Activated CD8-positive, alpha-beta T cell treated with anti-CD3 and anti-CD28 coated beads for 36 hours (primary cell): ENCODE data around the gene EDEM1. TPM values are rescaled to one million over a fixed set of nuclear protein-coding genes. Genes with fewer than 3 reads are reported as not detected.

Experiments used
- ATAC-seq: fragments of 200-7000 bp; cut with Tn5 transposase; one replicate; pipeline ENCODE4 v1.10.0; 2021; ENCODE audit warnings: mild to moderate bottlenecking, moderate library complexity
- CTCF ChIA-PET: fragments of 350-600 bp; sonication (Branson Sonifier 250); formaldehyde crosslinking; loops from one replicate; lab custom pipeline; 2021; ENCODE audit warnings: antibody characterized with exemption; lab: Charles Lee
- POLR2A ChIA-PET: fragments of 350-600 bp; sonication (Branson Sonifier 250); formaldehyde crosslinking; loops from one replicate; lab custom pipeline; 2021; ENCODE audit warnings: antibody characterized with exemption; lab: Charles Lee
- DNase-seq: peaks from one replicate; pipeline ENCODE4 v3.0.0-alpha.2; 2020
- H3K27ac Mint-ChIP-seq: one replicate; pipeline ENCODE4 v1.8.0; 2021; ENCODE audit warnings: mild to moderate bottlenecking, mixed read lengths
- H3K27me3 Mint-ChIP-seq: one replicate; pipeline ENCODE4 v1.8.0; 2021; ENCODE audit warnings: mixed read lengths
- H3K36me3 Mint-ChIP-seq: one replicate; pipeline ENCODE4 v1.8.0; 2021; ENCODE audit warnings: low read depth, mixed read lengths
- H3K4me1 Mint-ChIP-seq: one replicate; pipeline ENCODE4 v1.8.0; 2021; ENCODE audit warnings: low read depth, mixed read lengths
- H3K4me3 Mint-ChIP-seq: one replicate; pipeline ENCODE4 v1.8.0; 2021; ENCODE audit warnings: mild to moderate bottlenecking, moderate library complexity, mixed read lengths
- H3K9me3 Mint-ChIP-seq: one replicate; pipeline ENCODE4 v1.8.0; 2021; ENCODE audit warnings: mixed read lengths
- intact Hi-C: fragments of 100-400 bp; cut with micrococcal nuclease; formaldehyde crosslinking; loops from one replicate; pipeline ENCODE4 v1.10.0; 2022
- total RNA-seq, 2 experiments: library from RNA; stranded (reverse); gene quantifications; one replicate each; pipeline ENCODE4 v1.2.3, GENCODE V29; 2021
- TF ChIP-seq, protein P1 (sequence below): fragments of 200-600 bp; IDR thresholded peaks from one replicate; pipeline ENCODE4 v1.8.0; 2022; ENCODE audit warnings: antibody characterized with exemption, mild to moderate bottlenecking

EDEM1 gene
- total RNA-seq, 2 experiments from 2014 or later, result 156 to 159 TPM

DNA sequence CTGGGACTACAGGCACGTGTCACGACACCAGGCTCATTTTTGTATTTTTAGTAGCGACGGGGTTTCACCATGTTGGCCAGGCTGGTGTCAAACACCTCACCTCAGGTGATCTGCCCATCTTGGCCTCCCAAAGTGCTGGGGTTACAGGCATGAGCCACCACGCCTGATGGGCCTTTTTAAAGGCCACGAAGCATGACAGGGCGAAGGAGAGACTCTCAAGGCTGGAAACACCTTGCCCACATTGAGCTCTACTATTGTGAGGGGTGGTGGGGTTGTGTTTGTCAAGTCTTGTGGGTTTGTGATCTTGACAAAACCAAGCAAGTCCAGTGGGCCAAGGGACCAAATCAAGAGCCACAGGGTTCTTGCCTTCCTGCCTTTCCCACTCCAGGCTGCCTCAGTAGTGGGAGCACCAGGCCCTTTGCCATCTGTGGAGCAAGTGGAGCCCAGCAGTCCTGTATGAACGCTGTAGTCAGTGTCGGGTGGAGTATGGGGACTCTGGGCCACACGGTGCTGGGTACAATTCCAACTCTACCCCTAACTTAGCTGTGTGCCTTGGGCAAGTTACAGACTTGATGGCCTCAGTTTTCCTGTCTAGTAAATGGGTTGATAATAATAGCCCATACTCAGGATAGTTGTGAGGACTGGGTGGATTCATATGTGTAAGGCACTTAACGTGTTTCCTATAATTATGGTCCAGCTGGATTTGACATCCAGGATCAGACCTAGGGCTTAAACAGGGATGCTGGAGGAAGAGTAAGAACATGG lies 33.3 kb downstream of the EDEM1 start:
- no peaks in the 10 kb centered on the region for H3K27me3 Mint-ChIP-seq
- CTCF ChIA-PET, result no interaction called here

DNA sequence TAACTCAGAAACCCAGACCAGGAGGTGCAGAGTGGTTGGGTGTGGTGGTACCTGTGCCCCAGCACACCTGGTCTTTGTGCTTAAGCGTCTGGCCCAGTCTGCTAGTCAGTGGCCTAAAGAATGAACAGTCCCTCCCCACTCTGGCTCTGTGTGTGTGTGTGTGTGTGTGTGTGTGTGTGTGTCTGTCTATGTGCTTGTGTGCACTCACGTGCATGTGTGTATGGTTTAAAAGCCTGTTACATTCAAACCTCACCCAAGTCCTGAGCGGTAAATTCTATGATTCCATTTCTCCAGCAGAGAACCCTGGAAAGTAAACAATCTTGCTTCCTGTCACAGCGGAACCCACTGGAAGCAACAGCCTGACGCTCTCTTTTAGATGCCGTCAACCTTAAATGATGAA lies 34.2 kb downstream of the EDEM1 start:
- DNase-seq (no peak), ATAC-seq (no peak)
- H3K36me3 Mint-ChIP-seq, result peaks cover 29% of the 10 kb centered on the region
- CTCF ChIA-PET, result no interaction called here
- peak overlapping the region; percentile 14 for H3K27ac Mint-ChIP-seq
- TF ChIP-seq, protein P1, sequence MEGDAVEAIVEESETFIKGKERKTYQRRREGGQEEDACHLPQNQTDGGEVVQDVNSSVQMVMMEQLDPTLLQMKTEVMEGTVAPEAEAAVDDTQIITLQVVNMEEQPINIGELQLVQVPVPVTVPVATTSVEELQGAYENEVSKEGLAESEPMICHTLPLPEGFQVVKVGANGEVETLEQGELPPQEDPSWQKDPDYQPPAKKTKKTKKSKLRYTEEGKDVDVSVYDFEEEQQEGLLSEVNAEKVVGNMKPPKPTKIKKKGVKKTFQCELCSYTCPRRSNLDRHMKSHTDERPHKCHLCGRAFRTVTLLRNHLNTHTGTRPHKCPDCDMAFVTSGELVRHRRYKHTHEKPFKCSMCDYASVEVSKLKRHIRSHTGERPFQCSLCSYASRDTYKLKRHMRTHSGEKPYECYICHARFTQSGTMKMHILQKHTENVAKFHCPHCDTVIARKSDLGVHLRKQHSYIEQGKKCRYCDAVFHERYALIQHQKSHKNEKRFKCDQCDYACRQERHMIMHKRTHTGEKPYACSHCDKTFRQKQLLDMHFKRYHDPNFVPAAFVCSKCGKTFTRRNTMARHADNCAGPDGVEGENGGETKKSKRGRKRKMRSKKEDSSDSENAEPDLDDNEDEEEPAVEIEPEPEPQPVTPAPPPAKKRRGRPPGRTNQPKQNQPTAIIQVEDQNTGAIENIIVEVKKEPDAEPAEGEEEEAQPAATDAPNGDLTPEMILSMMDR, result no peak
- intact Hi-C loops, result no loop called here
- H3K9me3 Mint-ChIP-seq, result no peaks in the 10 kb centered on the region
- no peaks in the 10 kb centered on the region for H3K27me3 Mint-ChIP-seq
- POLR2A ChIA-PET, result interaction anchor here (1.2 kb wide), 2 partner anchors 11 to 25 kb away, joined by 3 read pairs; no protein-coding TSS in a partner anchor
- no peak overlapping the region for H3K4me3 Mint-ChIP-seq
- H3K4me1 Mint-ChIP-seq, result peaks cover 11% of the 10 kb centered on the region

More for the DNA sequence above, 33.3 kb downstream of the EDEM1 start:
- Mint-ChIP-seq H3K36me3 (peaks cover 33% of the 10 kb centered on the region), H3K27ac (peak overlapping the region; percentile 50), H3K9me3 (no peaks in the 10 kb centered on the region), H3K4me3 (no peak overlapping the region), H3K4me1 (peaks cover 12% of the 10 kb centered on the region)
- POLR2A ChIA-PET, result interaction anchor here (1.5 kb wide), 1 partner anchor 31 kb away, joined by 4 read pairs; no protein-coding TSS in a partner anchor
- ATAC-seq, result peak; percentile 35
- TF ChIP-seq, protein P1, result no peak
- peak; percentile 17 for DNase-seq
- intact Hi-C loops, result no loop called here

DNA sequence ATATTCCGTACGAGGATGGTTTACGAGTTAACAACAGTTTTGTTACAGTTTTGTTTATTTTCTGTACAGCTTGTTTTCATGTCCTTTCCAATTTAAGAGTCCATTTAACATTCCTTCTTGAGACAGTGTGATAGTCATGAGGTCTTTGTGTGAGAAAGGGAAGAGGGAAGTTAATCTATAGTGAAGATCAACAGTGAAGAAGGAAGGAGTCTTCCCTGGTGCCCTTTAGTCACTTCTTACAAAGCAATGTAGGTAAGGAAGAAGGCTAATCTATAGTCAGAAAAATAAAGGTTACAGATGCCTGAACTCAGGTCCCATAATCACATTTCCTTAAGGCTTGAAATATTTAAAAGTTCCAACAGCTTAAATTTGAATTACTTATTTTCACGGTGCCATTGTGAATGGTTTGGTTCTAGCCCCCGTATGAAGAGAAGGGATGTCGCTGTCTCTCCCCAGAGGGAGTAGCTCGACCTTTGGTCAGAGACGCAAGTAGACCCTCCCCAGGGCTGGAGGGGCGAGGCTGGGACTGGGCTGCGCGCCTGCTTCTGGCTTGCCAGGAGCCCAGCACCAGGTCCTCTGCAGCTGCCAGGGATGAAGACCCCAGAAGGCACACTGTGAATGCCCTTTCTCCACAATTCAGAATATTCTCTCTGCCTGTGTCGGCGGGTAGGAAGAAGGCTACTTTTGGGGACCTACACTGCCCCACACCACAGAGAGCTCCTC lies 34.9 kb downstream of the EDEM1 start:
- ChIA-PET POLR2A (interaction anchor here (1.2 kb wide), 2 partner anchors 10 to 26 kb away, joined by 3 read pairs; no protein-coding TSS in a partner anchor), CTCF (interaction anchor here (1.1 to 1.3 kb wide), 2 partner anchors 11 to 41 kb away, joined by 3 to 4 read pairs; no protein-coding TSS in a partner anchor)
- Mint-ChIP-seq H3K9me3 (no peaks in the 10 kb centered on the region), H3K27me3 (no peaks in the 10 kb centered on the region), H3K36me3 (peaks cover 23% of the 10 kb centered on the region), H3K4me3 (no peak overlapping the region), H3K4me1 (peaks cover 10% of the 10 kb centered on the region), H3K27ac (no peak overlapping the region)
- intact Hi-C loops, result no loop called here
- DNase-seq (no peak), ATAC-seq (no peak)
- TF ChIP-seq, protein P1, result no peak

DNA sequence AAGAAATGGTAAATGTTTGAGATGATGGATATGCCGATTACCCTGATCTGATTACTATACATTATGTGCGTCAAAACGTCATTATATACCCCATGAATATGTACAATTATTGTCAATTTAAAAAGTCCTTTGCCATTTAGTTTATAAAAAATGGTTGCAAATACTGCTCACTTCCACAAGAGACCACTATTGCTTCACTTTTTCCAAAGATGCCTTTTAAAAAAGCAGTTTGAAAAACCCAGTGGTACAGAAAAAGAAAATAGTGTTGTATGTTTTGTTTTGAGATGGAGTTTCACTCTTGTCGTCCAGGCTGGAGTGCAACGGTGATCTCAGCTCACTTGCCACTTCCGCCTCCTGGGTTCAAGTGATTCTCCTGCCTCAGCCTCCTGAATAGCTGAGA lies 39.3 kb downstream of the EDEM1 start:
- no peak overlapping the region for H3K27ac Mint-ChIP-seq
- ATAC-seq (peak; percentile 45), DNase-seq (no peak)
- H3K36me3 Mint-ChIP-seq, result no peaks in the 10 kb centered on the region
- intact Hi-C loops, result no loop called here
- CTCF ChIA-PET, result interaction anchor here (1.2 to 1.8 kb wide), 3 partner anchors 13 to 66 kb away, joined by 3 read pairs; no protein-coding TSS in a partner anchor
- H3K27me3 Mint-ChIP-seq, result no peaks in the 10 kb centered on the region
- H3K4me1 Mint-ChIP-seq, result peaks cover 5% of the 10 kb centered on the region
- POLR2A ChIA-PET, result interaction anchor here (0.9 kb wide), 1 partner anchor 90 kb away, joined by 3 read pairs; no protein-coding TSS in a partner anchor
- TF ChIP-seq, protein P1, result peak; percentile 30
- H3K9me3 Mint-ChIP-seq, result no peaks in the 10 kb centered on the region
- no peak overlapping the region for H3K4me3 Mint-ChIP-seq
